Measurements from ENCODE around the gene ZNF444. TPM values are rescaled to one million over a fixed set of nuclear protein-coding genes. Genes with fewer than 3 reads are reported as not detected.
"Not testable (repeated sequence)": the region's sequence is repeated elsewhere in the genome, so short reads cannot be mapped to it uniquely, and the experiment has no call there.

Gene ZNF444
- total RNA-seq (2014; rRNA removed) = 35.4 and 42.6 TPM in 2 replicates
- polyA plus RNA-seq (2012) = 18.4 TPM

DNA sequence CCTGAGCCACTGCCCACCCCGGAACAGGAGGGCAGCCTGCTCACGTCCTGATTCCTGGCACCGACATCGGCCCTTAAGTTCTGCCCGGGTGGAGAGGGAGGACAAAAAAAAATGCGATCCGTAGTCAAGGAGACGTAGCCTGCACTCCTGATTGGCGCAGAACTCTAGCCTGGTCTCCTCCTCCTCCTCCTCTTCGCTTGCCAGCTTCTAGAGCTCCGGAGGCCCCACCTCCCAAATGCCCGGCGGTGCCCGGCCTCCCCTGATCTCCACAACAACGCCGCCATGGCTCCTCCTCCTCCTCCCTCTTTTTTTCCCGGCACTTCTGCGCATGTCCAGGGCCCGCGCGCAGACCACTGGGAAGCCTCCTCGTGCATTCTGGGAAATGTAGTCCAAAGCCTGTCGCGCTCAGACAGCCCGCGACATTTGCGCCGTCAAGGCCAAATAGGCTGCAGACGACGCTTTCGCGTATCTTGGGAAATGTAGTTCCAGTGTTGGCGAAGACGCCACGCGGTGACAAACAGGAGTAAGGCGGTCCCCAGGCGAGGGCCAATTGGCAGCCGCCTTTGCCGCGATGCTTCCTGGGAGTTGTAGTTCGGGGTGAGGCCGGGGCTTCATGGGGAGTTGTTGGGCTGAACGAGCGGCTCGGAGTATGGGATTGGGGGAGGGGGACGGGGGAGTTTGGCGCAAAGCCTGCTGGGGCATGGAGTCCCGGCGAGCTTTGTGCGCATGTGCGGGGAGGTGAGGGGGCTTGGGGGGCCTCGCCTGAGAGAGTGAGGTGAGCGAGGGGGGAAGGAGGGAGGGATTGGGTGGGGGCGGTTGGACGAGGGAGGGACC is at the start of gene ZNF444:
Gene ZNF444 (plus strand): TSS at position 705 of the 834 bp plus-strand sequence. CDS start 5,625 bp downstream, outside the sequence.
- peak; percentile 99 for DNase-seq (ENCODE audit: low read depth)

DNA sequence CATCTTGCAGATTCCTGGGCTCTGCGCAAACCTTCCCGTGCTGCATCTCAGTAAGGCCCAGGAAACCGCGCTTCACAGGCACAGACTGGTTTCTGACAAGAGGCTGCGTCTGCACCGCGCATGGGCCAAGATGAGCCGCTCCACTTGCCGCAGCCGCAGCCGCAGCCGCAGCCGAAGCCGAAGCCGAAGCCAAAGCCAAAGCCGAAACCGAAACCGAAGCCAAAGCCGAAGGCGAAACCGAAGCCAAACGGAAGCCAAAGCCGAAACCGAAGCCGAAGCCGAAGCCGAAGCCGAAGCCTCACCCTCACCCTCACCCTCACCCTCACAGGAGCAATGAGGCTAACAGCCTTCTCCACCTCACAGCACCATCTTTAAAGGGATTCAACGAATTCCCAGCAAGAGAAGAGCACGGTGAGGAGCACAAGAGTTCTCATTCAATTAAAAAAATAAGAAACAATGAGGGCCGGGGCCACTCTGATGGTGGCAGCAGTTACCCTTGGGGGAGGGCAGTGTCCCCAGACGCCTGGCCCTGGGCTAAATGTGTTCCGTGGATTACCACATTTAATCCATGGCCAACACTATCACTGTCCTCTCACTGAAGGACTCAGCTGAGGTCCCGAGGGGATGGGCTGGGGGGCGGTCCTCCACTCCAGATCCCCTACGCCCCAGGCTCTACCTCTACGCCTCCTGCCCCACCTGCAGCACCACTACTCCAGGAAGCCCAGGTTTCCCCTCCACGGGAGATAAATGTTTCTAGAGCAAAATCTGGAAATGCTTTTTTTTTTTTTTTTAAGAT is 49.1 kb upstream of the ZNF444 start:
- DNase-seq (ENCODE audit: low read depth) = no peak

- no peak for DNase-seq (ENCODE audit: low read depth)
Observed at GRCh38 chr19:56092685-56093631, 48.1 kb upstream of the ZNF444 start.

DNA sequence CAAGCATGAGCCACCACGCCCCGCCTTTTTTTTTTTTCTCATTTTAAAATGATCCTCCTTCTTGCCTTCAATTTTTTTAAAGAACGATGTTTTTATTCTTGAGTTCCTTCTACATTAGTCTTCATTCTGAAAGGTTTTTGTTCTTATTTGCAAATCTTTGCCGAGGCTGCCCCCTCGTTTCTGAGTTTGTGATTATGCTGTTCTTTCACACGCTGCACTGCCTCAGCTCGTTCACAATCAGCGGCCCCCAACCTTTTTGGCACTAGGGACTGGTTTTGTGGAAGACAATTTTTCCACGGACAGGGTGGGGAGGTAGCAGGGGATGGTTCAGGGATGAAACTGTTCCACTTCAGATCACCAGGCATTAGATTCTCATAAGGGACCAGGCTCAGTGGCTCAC is 46.6 kb upstream of the ZNF444 start:
- no peak for DNase-seq (ENCODE audit: low read depth)

GRCh38 chr19:56096665-56097064 is 44.4 kb upstream of the ZNF444 start:
- DNase-seq (ENCODE audit: low read depth) = no peak

DNA sequence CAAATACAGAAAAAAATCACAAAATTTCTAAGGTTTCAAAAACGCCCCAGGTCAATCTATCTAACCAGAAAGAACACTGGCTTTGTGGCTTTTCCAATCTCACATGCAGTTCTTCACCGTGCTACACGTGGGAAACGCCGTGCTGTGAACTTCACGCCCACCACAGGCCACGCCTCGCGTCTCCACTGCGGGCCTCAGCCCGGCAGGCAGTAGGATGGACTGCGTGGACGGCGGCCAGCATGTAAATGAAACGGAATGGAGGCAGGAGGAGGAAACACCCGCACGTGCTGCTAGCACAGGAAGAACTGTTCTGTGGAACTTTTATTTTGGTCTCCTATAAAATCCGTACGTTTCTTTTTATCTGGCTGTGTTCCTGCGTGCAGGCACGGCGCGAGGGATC is 43.8 kb upstream of the ZNF444 start:
- DNase-seq (ENCODE audit: low read depth) = no peak

DNA sequence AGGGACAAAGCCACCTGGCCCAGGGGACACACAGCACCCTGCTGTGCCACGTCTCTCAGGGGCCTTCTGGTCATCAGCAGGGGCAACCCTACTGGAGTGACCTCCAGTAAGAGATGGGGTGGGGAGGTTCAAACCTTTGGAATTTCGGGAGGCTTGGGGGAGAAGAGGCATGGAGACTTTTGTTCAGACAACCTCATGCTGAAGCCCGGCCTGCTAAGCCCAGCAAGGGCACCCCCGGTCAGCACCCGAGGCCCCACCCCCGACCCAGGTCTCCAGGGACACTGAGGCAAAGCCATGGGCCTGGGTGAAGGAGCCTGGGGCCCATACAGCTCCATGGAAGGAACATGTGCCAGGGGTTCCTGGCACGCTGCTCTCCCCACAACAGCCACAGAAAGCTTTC is 43.3 kb upstream of the ZNF444 start:
- DNase-seq (ENCODE audit: low read depth) = no peak

GRCh38 chr19:56098237-56098636 is 42.9 kb upstream of the ZNF444 start:
- DNase-seq (ENCODE audit: low read depth) = not testable (repeated sequence)

- DNase-seq (ENCODE audit: low read depth) = no peak
Observed at GRCh38 chr19:56098731-56099568, 42.1 kb upstream of the ZNF444 start.

DNA sequence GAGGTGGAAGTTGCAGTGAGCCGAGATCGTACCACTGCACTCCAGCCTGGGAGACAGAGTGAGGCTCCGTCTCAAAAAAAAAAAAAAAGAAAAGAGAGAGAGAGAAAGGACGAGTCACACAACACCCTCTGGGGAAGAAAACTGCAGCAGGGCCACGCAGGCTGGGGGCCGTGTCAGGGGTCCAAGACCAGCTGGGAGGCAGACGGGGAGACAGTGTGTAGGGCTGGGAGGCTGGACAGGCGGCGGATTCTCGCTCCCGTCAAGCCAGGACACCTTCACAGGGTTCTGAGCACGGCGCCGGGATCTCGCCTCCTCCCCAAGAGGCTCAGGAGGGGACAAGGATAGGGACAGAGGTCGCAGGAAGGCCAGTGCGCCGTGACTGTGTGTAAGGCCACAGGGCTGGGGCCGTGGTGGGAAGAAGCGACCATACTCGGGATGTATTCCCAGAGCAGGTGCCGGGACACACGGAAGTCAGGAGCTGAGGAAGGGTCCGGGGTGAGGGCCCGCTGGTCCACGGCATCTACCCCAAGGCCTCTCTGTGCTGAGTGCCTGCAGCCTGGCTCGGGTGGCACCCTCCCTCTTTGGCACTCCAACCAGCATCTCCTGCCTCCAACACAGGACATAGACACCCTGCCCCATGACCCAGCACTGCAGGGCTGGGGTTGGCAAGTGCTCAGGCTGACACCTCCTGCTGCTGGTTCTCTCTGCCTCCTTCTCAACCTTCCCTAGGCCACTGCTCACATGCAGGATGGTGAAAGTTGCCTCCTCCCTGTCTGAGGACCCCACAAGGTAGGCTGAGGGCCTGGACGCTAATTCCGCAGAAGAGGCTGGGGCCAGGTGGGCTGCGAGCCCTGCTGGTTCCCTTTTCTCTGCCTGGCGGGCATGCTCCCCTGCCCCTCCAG is 41.2 kb upstream of the ZNF444 start:
- no peak for DNase-seq (ENCODE audit: low read depth)

DNA sequence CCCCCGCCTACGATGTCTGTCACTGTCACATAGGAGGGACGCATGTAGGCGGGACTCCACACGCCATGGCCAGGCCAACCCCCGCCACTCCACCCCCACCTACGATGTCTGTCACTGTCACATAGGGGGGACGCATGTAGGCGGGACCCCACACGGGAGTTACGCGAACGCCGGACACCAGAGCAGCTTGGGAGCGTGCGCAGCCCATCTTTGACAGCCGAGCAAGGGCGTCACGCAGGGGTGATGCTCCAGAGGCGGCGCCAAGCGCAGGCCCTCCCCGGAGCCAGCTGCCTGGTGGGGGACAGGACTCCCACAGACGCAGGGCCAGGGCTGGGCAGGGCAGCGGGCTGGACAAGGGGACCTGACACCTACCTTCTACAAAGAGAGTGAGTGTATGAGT is 40.0 kb upstream of the ZNF444 start:
- DNase-seq (ENCODE audit: low read depth) = no peak

DNA sequence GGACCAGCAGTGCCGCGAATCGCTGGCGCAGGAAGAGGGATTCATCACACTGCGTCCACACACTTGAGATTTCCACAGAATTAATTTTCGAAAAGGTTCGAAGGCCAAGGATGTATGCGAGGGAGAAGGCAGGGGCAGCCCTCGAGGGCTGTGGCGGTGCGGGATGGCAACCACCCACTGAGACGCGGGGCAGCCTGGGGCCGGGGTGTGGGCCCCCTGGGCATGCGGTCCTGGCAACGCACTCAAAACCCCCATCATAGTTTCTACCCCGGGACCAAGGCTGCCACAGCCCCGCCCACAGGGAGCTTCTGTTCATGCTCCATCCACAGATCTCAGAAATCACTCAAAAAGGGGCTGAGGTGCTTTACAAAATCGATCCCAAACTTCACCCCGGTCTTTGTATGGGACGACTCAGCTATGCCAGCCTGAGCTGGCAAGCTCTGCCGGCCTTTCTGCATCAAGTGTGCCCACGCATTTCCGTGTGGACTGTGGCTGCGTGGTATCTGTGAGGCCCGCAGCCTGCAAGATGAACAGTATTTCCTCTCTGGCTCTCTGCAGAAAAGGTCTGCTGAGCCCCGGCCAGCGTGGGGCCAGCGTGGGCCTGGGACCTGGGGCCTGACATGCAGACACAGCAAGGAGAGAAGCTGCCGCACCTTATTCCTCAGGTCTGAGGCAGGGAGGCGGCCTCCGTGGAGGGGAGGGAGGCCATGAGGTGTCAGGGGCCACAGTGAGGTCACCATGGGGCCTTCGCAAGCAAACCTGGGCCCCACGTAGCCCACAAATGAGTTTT is 39.1 kb upstream of the ZNF444 start:
- DNase-seq (ENCODE audit: low read depth) = no peak

GRCh38 chr19:56103027-56103614 is 38.0 kb upstream of the ZNF444 start:
- no peak for DNase-seq (ENCODE audit: low read depth)

GRCh38 chr19:56104423-56104822 is 36.7 kb upstream of the ZNF444 start:
- DNase-seq (ENCODE audit: low read depth) = no peak

GRCh38 chr19:56105090-56105701 is 35.9 kb upstream of the ZNF444 start:
- DNase-seq (ENCODE audit: low read depth) = no peak

DNA sequence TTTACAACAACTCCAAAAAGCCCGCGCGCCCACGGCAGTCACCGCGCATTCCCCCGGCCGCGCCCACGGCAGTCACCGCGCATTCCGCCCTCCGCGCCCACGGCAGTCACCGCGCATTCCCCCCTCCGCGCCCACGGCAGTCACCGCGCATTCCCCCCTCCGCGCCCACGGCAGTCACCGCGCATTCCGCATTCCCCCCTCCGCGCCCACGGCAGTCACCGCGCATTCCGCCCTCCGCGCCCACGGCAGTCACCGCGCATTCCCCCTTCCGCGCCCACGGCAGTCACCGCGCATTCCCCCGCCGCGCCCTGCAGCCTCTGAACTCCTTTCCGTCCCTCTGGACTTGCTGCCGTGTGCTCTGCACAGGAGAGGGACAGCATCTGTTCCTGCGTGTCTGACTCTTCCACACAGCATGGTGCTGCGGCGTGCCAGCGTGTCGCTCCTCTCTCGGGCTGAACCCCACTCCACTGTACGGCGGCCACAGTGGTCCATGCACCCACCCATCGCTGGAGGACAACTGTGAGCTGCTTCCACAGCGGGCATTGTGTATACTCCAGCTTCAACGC is 35.2 kb upstream of the ZNF444 start:
- DNase-seq (ENCODE audit: low read depth) = not testable (repeated sequence)

DNA sequence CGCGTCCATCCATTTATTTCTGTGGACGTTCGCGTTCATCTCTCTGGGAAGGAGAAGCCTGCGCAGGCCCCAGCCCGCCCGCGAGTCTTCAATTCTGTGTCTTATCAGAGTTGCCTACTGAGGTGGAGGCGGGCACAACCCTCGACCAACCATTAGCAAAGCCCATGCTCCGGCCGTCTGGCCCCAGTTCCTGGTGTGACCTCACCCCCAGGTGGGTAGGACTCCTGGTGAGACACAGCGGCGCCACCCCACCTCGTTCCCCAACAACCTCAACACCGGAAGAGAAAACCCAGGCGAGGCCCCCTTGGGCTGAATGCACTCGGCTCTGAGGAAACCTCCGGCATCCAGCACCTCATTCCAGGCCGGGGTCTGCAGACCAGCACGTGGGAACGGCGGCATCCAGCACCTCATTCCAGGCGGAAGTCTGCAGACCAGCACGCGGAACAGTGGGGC is 34.7 kb upstream of the ZNF444 start:
- no peak for DNase-seq (ENCODE audit: low read depth)

Measured in LHCN-M2 (cell line).